ENCODE data around the gene GAB2.

GAB2 gene

DNA sequence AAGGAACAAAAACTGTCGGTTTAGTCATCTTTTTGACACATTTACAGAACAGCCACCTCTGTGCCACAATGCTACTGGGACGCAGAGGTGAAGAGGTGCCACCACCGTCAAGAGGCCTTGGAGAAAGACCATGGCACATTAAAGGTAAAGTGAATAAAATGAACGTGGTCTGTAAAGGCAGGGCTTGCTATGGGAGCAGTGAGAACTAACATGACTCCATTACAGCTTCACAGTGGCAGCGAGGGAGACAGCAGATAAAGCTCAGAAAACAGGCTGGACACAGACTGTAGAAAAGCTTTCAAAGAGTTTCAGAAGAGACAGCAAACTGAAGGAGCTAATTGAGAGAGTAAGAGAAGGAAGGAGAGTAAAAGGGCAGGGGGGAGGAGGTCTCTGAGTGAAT lies 102.9 kb downstream of the GAB2 start:
- Histone ChIP-seq H4K20me1 (ENCODE audit: insufficient read depth, low read length) (no peaks in the 10 kb centered on the region), H3K27ac (ENCODE audit: low read depth, low read length, poor library complexity, severe bottlenecking) (no peak overlapping the region), H3K4me2 (ENCODE audit: low read length) (no peak overlapping the region), H2AFZ (ENCODE audit: low read length) (no peak overlapping the region), H3F3A (ENCODE audit: insufficient read depth, low read length) (no peaks in the 10 kb centered on the region), H3K36me3 (ENCODE audit: insufficient read depth, low read length) (no peaks in the 10 kb centered on the region), H3K79me2 (ENCODE audit: insufficient read depth, low read length) (no peaks in the 10 kb centered on the region), H3K27me3 (ENCODE audit: insufficient read depth, low read length) (no peaks in the 10 kb centered on the region), H3K4me3 (ENCODE audit: low read depth, low read length, poor library complexity, severe bottlenecking) (no peak overlapping the region), H3K9me3 (ENCODE audit: low read length) (no peaks in the 10 kb centered on the region), H3K9ac (ENCODE audit: low read length) (no peak overlapping the region), H3K4me1 (ENCODE audit: insufficient read depth, low read length, severe bottlenecking) (no peaks in the 10 kb centered on the region), H3K9me2 (ENCODE audit: low read depth, low read length) (no peaks in the 10 kb centered on the region)
- TF ChIP-seq EZH2 (IDR thresholded peaks at IDR 0.05; ENCODE audit: borderline replicate concordance, low read length), result no peak
- TF ChIP-seq, protein P1, sequence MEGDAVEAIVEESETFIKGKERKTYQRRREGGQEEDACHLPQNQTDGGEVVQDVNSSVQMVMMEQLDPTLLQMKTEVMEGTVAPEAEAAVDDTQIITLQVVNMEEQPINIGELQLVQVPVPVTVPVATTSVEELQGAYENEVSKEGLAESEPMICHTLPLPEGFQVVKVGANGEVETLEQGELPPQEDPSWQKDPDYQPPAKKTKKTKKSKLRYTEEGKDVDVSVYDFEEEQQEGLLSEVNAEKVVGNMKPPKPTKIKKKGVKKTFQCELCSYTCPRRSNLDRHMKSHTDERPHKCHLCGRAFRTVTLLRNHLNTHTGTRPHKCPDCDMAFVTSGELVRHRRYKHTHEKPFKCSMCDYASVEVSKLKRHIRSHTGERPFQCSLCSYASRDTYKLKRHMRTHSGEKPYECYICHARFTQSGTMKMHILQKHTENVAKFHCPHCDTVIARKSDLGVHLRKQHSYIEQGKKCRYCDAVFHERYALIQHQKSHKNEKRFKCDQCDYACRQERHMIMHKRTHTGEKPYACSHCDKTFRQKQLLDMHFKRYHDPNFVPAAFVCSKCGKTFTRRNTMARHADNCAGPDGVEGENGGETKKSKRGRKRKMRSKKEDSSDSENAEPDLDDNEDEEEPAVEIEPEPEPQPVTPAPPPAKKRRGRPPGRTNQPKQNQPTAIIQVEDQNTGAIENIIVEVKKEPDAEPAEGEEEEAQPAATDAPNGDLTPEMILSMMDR (IDR thresholded peaks at IDR 0.05; ENCODE audit: low read length), result no peak

DNA sequence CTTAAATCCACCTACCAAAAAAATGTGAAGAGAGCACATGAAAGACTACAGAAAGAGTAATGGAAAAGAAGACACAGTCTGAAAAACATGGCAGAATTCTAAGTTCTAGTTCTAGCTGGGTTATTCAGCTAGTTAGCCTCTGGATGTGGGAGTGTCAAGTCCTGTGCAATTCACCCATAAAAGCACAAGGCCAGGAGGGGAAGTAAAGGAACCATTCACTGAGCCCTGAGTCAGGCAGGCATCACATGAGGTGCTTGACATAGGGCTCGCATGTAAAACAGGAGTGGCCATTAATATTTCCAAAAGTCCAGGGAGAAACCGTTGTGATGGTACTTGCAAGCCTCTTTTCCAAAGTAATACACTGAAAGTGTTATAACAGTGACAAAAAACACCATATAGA lies 103.7 kb downstream of the GAB2 start:
- no peak overlapping the region for H3K27ac ChIP-seq (ENCODE audit: low read depth, low read length, poor library complexity, severe bottlenecking)
- H3K79me2 ChIP-seq (ENCODE audit: insufficient read depth, low read length), result no peaks in the 10 kb centered on the region
- H3K4me1 ChIP-seq (ENCODE audit: insufficient read depth, low read length, severe bottlenecking), result no peaks in the 10 kb centered on the region
- TF ChIP-seq EZH2 (IDR thresholded peaks at IDR 0.05; ENCODE audit: borderline replicate concordance, low read length), result no peak
- TF ChIP-seq, protein P1 (IDR thresholded peaks at IDR 0.05; ENCODE audit: low read length), result no peak
- no peaks in the 10 kb centered on the region for H3F3A ChIP-seq (ENCODE audit: insufficient read depth, low read length)
- no peak overlapping the region for H3K4me3 ChIP-seq (ENCODE audit: low read depth, low read length, poor library complexity, severe bottlenecking)
- H3K4me2 ChIP-seq (ENCODE audit: low read length), result no peak overlapping the region
- no peak overlapping the region for H3K9ac ChIP-seq (ENCODE audit: low read length)
- no peak overlapping the region for H2AFZ ChIP-seq (ENCODE audit: low read length)
- no peaks in the 10 kb centered on the region for H4K20me1 ChIP-seq (ENCODE audit: insufficient read depth, low read length)
- H3K9me2 ChIP-seq (ENCODE audit: low read depth, low read length), result no peaks in the 10 kb centered on the region
- H3K9me3 ChIP-seq (ENCODE audit: low read length), result no peaks in the 10 kb centered on the region
- no peaks in the 10 kb centered on the region for H3K27me3 ChIP-seq (ENCODE audit: insufficient read depth, low read length)
- H3K36me3 ChIP-seq (ENCODE audit: insufficient read depth, low read length), result no peaks in the 10 kb centered on the region

DNA sequence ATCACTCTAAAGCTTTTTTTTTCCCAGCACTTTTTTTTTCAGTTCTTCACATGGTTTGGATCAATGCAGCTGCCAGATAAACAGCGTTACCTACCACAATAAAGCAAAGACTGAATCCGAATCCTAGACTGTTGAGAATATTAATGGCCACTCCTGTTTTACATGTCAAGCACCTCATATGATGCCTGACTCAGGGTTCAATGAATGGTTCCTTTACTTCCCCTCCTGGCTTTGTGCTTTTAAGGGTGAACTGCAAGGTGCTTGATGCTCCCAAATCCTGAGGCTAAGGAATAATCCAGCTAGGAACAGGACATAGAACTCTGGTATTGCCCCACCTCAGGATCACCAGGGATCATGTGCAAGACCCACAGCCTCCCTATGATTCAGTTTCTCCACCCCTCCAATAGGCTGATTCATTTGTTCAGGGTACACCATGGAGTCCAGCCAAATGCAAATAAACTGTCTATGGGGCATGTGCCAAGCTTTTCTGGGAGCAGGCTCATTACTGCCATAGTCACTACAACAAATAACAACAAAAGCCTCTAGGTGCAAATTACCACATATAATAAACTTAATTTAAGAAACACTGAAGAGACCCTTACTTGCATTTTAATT lies 104.3 kb downstream of the GAB2 start:
- H3K27me3 ChIP-seq (ENCODE audit: insufficient read depth, low read length), result no peaks in the 10 kb centered on the region
- H3F3A ChIP-seq (ENCODE audit: insufficient read depth, low read length), result no peaks in the 10 kb centered on the region
- no peak overlapping the region for H3K4me2 ChIP-seq (ENCODE audit: low read length)
- H2AFZ ChIP-seq (ENCODE audit: low read length), result no peak overlapping the region
- no peaks in the 10 kb centered on the region for H3K9me3 ChIP-seq (ENCODE audit: low read length)
- H3K9ac ChIP-seq (ENCODE audit: low read length), result no peak overlapping the region
- no peak for TF ChIP-seq EZH2 (IDR thresholded peaks at IDR 0.05; ENCODE audit: borderline replicate concordance, low read length)
- TF ChIP-seq, protein P1 (IDR thresholded peaks at IDR 0.05; ENCODE audit: low read length), result no peak
- H3K4me3 ChIP-seq (ENCODE audit: low read depth, low read length, poor library complexity, severe bottlenecking), result no peak overlapping the region
- no peaks in the 10 kb centered on the region for H4K20me1 ChIP-seq (ENCODE audit: insufficient read depth, low read length)
- no peaks in the 10 kb centered on the region for H3K9me2 ChIP-seq (ENCODE audit: low read depth, low read length)
- no peaks in the 10 kb centered on the region for H3K4me1 ChIP-seq (ENCODE audit: insufficient read depth, low read length, severe bottlenecking)
- no peaks in the 10 kb centered on the region for H3K36me3 ChIP-seq (ENCODE audit: insufficient read depth, low read length)
- H3K27ac ChIP-seq (ENCODE audit: low read depth, low read length, poor library complexity, severe bottlenecking), result no peak overlapping the region
- H3K79me2 ChIP-seq (ENCODE audit: insufficient read depth, low read length), result no peaks in the 10 kb centered on the region
